Measurements from ENCODE around the gene DLG4. TPM values are rescaled to one million over a fixed set of nuclear protein-coding genes. Genes with fewer than 3 reads are reported as not detected.

Gene DLG4
- total RNA-seq, 4 donors from 2014 or later: 2.7 to 7.7 (median 4.7) TPM

- no peak overlapping the region for H3K4me3 ChIP-seq (ENCODE audit: low read depth, poor library complexity, severe bottlenecking)
- DNase-seq (ENCODE audit: low spot score in 2 of 2): no peak
- WGBS, 2 donors: 75 to 77% methylated on average over 10 of the region's 10 CpGs
- intact Hi-C loops (cut with DNase I; ENCODE audit: low total_unique reads): no loop called here
- no peak for TF ChIP-seq POLR2A (IDR thresholded peaks at IDR 0.05)
- TF ChIP-seq CTCF (IDR thresholded peaks at IDR 0.05): no peak
Measured at GRCh38 chr17:7224110-7224509, 4.5 kb upstream of the DLG4 start.

DNA sequence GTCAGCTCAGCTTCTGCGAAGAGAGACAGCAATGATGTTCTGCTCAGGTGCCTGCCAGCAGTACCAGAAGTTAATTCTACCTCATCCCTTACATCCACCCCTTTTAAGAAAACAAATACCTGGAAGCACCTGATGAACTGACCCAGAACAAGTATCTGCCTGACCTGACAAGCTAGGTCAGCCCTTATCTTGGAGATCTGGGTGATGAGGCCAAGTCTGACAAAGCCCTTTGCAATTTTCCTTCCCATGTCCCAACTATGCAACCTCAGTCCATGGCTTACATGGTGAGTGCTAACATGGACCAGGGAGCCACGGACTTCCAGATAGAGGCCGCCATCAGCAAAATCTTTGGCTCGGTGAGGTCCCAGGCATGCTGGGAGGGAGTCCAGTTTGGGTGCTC lies 3.7 kb upstream of the DLG4 start:
- TF ChIP-seq CTCF (IDR thresholded peaks at IDR 0.05) (no peak), POLR2A (IDR thresholded peaks at IDR 0.05) (no peak)
- intact Hi-C loops (cut with DNase I; ENCODE audit: low total_unique reads): no loop called here
- DNase-seq (ENCODE audit: low spot score in 2 of 2): no peak
- 69 to 82% methylated on average over 4 of the region's 4 CpGs for WGBS, 2 donors
- no peak overlapping the region for H3K4me3 ChIP-seq (ENCODE audit: low read depth, poor library complexity, severe bottlenecking)

DNA sequence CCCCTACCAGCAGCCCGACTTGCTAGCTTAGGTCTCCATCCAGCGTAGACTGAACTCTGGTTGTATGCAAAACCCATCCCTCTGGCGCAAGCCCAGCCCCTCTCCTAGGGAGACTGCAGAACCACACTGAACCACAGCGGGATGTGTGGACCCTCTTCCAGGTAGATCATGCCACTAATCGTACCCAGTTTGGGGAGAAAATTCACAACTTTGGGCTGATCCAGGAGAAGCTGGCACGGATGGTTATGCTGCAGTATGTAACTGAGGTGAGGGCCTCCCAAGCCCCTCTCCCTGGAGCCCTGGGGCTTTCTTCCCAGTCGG lies 3.3 kb upstream of the DLG4 start:
- no peak overlapping the region for H3K4me3 ChIP-seq (ENCODE audit: low read depth, poor library complexity, severe bottlenecking)
- no peak for TF ChIP-seq POLR2A (IDR thresholded peaks at IDR 0.05)
- TF ChIP-seq CTCF (IDR thresholded peaks at IDR 0.05): no peak
- intact Hi-C loops (cut with DNase I; ENCODE audit: low total_unique reads): no loop called here
- no peak for DNase-seq (ENCODE audit: low spot score in 2 of 2)
- 64 to 78% methylated on average over 7 of the region's 7 CpGs for WGBS, 2 donors

- no peak overlapping the region for H3K4me3 ChIP-seq (ENCODE audit: low read depth, poor library complexity, severe bottlenecking)
- WGBS, 2 donors: 67 to 71% methylated on average over 15 of the region's 15 CpGs
- intact Hi-C loops (cut with DNase I; ENCODE audit: low total_unique reads): no loop called here
- DNase-seq (ENCODE audit: low spot score in 2 of 2): no peak
- no peak for TF ChIP-seq POLR2A (IDR thresholded peaks at IDR 0.05)
Measured at GRCh38 chr17:7222093-7222971, 2.7 kb upstream of the DLG4 start.

DNA sequence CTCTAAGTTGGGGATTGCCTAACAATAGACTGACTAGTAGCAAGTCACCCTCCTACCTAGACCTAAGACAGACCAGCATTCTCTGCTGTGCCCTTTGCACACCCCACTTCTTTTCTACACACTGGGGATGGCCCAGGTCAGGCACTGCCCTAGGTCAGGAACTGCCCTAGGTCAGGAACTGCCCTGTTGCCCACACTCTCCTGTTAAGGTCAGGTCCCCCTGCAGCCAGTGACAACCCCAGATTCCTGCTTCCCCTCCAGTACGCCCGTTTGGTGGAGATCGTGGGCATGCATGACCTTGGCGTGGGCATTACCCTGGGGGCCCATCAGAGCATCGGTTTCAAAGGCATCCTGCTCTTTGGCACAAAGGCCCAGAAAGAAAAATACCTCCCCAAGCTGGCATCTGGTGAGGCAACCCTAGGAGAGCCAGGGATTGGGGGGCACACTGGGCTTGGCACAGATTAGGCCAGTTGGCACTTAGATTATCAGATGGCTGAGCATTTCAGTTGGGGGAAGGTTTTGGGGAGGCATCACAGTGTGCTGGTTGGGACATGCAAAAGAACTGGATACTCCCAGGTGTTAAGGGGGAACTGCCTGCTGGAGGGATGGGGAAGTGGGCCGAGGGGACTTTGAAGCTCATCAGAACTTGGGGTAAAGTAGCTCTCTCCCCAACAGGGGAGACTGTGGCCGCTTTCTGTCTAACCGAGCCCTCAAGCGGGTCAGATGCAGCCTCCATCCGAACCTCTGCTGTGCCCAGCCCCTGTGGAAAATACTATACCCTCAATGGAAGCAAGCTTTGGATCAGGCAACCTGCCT lies 1.8 kb upstream of the DLG4 start:
- 60 to 61% methylated on average over 10 of the region's 10 CpGs for WGBS, 2 donors
- DNase-seq (ENCODE audit: low spot score in 2 of 2): no peak
- intact Hi-C loops (cut with DNase I; ENCODE audit: low total_unique reads): no loop called here
- TF ChIP-seq CTCF (IDR thresholded peaks at IDR 0.05) (no peak), POLR2A (IDR thresholded peaks at IDR 0.05) (no peak)
- no peak overlapping the region for H3K4me3 ChIP-seq (ENCODE audit: low read depth, poor library complexity, severe bottlenecking)

- intact Hi-C loops (cut with DNase I; ENCODE audit: low total_unique reads): no loop called here
- DNase-seq (ENCODE audit: low spot score in 2 of 2): no peak
- WGBS, 2 donors: 18 to 19% methylated on average over 11 of the region's 11 CpGs
- H3K4me3 ChIP-seq (ENCODE audit: low read depth, poor library complexity, severe bottlenecking): peak overlapping the region; percentile 90
- TF ChIP-seq POLR2A (IDR thresholded peaks at IDR 0.05) (no peak), CTCF (IDR thresholded peaks at IDR 0.05) (no peak)
Measured at GRCh38 chr17:7220593-7221277, 1.1 kb upstream of the DLG4 start.
